HCT116 (cell line): ENCODE measurements around the gene SLF1. TPM values are rescaled to one million over a fixed set of nuclear protein-coding genes. Genes with fewer than 3 reads are reported as not detected.

Source experiments
- ATAC-seq: fragments of 200-7000 bp; cut with Tn5 transposase; 2 replicates; pipeline ENCODE4 v1.9.1; 2020; ENCODE audit warnings: mild to moderate bottlenecking, moderate library complexity
- BruUV-seq: library from RNA; stranded (reverse); fragments of 400-500 nt; replicated peaks from 2 replicates; lab custom pipeline; 2021; lab: Mats Ljungman, UMichigan
- CTCF ChIA-PET: fragments of 300-600 bp; sonication (Branson Sonifier 250); formaldehyde crosslinking; loops from one replicate; lab custom pipeline; 2021; ENCODE audit warnings: antibody characterized with exemption; lab: Charles Lee
- POLR2A ChIA-PET: fragments of 300-600, 350-600 bp; sonication (Branson Sonifier 250); formaldehyde crosslinking; loops from one replicate; lab custom pipeline; 2021; ENCODE audit warnings: antibody characterized with exemption; lab: Charles Lee
- RAD21 ChIA-PET, 2 experiments: fragments of 300-600 bp; sonication (Branson Sonifier 250); formaldehyde crosslinking; loops; one replicate each; lab custom pipeline; 2023; ENCODE audit warnings: low total read pairs in 2 of 2; ENCODE audit not compliant: uncharacterized antibody in 2 of 2, unreplicated experiment in 2 of 2, low non-redundant PET in 1 of 2; lab: Charles Lee
- DNase-seq: peaks from one replicate; pipeline ENCODE4 v3.0.0-alpha.2; 2010; ENCODE audit warnings: low read depth, low spot score
- H2AFZ ChIP-seq: fragments of 200-600 bp; shearing (Covaris generic), sonication (generic); 2 replicates; pipeline ENCODE4 v1.6.1; 2017; ENCODE audit warnings: low read depth, mixed run types, mixed read lengths, antibody characterized with exemption, low read length; ENCODE audit not compliant: poor library complexity, severe bottlenecking
- H3K27ac ChIP-seq: 2 replicates; pipeline ENCODE4 v1.5.1; 2012; ENCODE audit warnings: low read depth, low read length
- H3K27me3 ChIP-seq: fragments of 200-600 bp; sonication (generic); 2 replicates; pipeline ENCODE4 v1.6.1; 2016; ENCODE audit warnings: mixed run types, low read length, mixed read lengths; ENCODE audit not compliant: insufficient read depth
- H3K36me3 ChIP-seq, 2 experiments: fragments of 200-500 bp in 1 of 2; fragments of 200-600 bp in 1 of 2; sonication (Bioruptor generic) in 1 of 2; sonication (generic) in 1 of 2; 2 replicates each; pipeline versions ENCODE4 v1.5.1 to v1.6.1; 2014 to 2016; ENCODE audit warnings: low read length in 2 of 2, inconsistent platforms in 1 of 2, mixed read lengths in 1 of 2, mixed run types in 1 of 2; ENCODE audit not compliant: insufficient read depth in 2 of 2, control insufficient read depth in 1 of 2
- H3K4me1 ChIP-seq, 2 experiments: fragments of 200-600 bp in 1 of 2; sonication (generic) in 1 of 2; 2 replicates each; pipeline versions ENCODE4 v1.5.1 to v1.6.1; 2012 to 2017; ENCODE audit warnings: low read length in 2 of 2, inconsistent platforms in 1 of 2, mild to moderate bottlenecking in 1 of 2, mixed read lengths in 1 of 2, mixed run types in 1 of 2, moderate library complexity in 1 of 2; ENCODE audit not compliant: insufficient read depth in 2 of 2, control insufficient read depth in 1 of 2
- H3K4me2 ChIP-seq: fragments of 200-600 bp; sonication (generic); 2 replicates; pipeline ENCODE4 v1.6.1; 2017; ENCODE audit warnings: mixed run types, low read length, mixed read lengths
- H3K4me3 ChIP-seq, 2 experiments: fragments of 200-600 bp in 1 of 2; sonication (generic) in 1 of 2; replicated peaks in 1 of 2; 2 replicates each; pipeline ENCODE4 v1.5.1; 2011 to 2016; ENCODE audit warnings: low read length in 2 of 2, control low read depth in 1 of 2, low read depth in 1 of 2, mild to moderate bottlenecking in 1 of 2, mixed read lengths in 1 of 2, mixed run types in 1 of 2
- H3K79me2 ChIP-seq: fragments of 200-600 bp; sonication (generic); 2 replicates; pipeline ENCODE4 v1.6.1; 2017; ENCODE audit warnings: mild to moderate bottlenecking, mixed run types, low read length, moderate library complexity, mixed read lengths; ENCODE audit not compliant: insufficient read depth
- H3K9ac ChIP-seq: fragments of 200-600 bp; sonication (generic); 2 replicates; pipeline ENCODE4 v1.6.1; 2016; ENCODE audit warnings: low read length, mixed read lengths
- H3K9me2 ChIP-seq: fragments of 200-600 bp; sonication (generic), shearing (Covaris generic); 2 replicates; pipeline ENCODE4 v1.6.1; 2017; ENCODE audit warnings: mixed run types, mild to moderate bottlenecking, moderate library complexity; ENCODE audit not compliant: insufficient read depth
- H3K9me3 ChIP-seq, 2 experiments: fragments of 200-500 bp in 1 of 2; fragments of 200-600 bp in 1 of 2; sonication (Bioruptor generic) in 1 of 2; sonication (generic) in 1 of 2; 2 replicates each; pipeline ENCODE4 v1.6.1; 2014 to 2017; ENCODE audit warnings: low read length in 2 of 2, mixed read lengths in 2 of 2, inconsistent platforms in 1 of 2, low read depth in 1 of 2, mild to moderate bottlenecking in 1 of 2, mixed run types in 1 of 2, moderate library complexity in 1 of 2; ENCODE audit not compliant: control insufficient read depth in 1 of 2, insufficient read depth in 1 of 2
- H4K20me1 ChIP-seq: fragments of 200-600 bp; sonication (generic), shearing (Covaris generic); 2 replicates; pipeline ENCODE4 v1.6.1; 2017; ENCODE audit warnings: mixed run types, mild to moderate bottlenecking, moderate library complexity; ENCODE audit not compliant: insufficient read depth
- CEBPB ChIP-seq: IDR thresholded peaks from 2 replicates; pipeline ENCODE4 v1.6.1; 2012; ENCODE audit warnings: low read depth
- EGR1 ChIP-seq: IDR thresholded peaks from 2 replicates; pipeline ENCODE4 v1.6.1; 2012; ENCODE audit warnings: low read depth
- ELF1 ChIP-seq: IDR thresholded peaks from 2 replicates; pipeline ENCODE4 v1.6.1; 2012; ENCODE audit warnings: low read depth, borderline replicate concordance
- EZH2 ChIP-seq: fragments of 200-600 bp; sonication (generic); IDR thresholded peaks from 2 replicates; pipeline ENCODE4 v1.6.1; 2017; ENCODE audit warnings: antibody characterized with exemption, mixed run types
- EZH2phosphoT487 ChIP-seq: fragments of 200-600 bp; IDR thresholded peaks from 2 replicates; pipeline ENCODE4 v1.6.1; 2018; ENCODE audit warnings: antibody characterized with exemption, borderline replicate concordance
- FOSL1 ChIP-seq: IDR thresholded peaks from 2 replicates; pipeline ENCODE4 v1.6.1; 2012; ENCODE audit warnings: low read depth
- JUND ChIP-seq: IDR thresholded peaks from 2 replicates; pipeline ENCODE4 v1.6.1; 2012
- MAX ChIP-seq: IDR thresholded peaks from 2 replicates; pipeline ENCODE4 v1.6.1; 2012
- POLR2A ChIP-seq: IDR thresholded peaks from 2 replicates; pipeline ENCODE4 v1.7.0; 2011; ENCODE audit warnings: borderline replicate concordance; ENCODE audit not compliant: insufficient read depth, insufficient read length; ENCODE audit errors: extremely low read depth
- POLR2AphosphoS5 ChIP-seq: IDR thresholded peaks from 2 replicates; pipeline ENCODE4 v1.6.1; 2011; ENCODE audit warnings: mild to moderate bottlenecking, low read depth, low read length, moderate library complexity
- RAD21 ChIP-seq: IDR thresholded peaks from 2 replicates; pipeline ENCODE4 v1.6.1; 2012; ENCODE audit warnings: low read depth, mild to moderate bottlenecking
- SIN3A ChIP-seq: IDR thresholded peaks from 2 replicates; pipeline ENCODE4 v1.6.1; 2012; ENCODE audit warnings: low read depth
- TCF7L2 ChIP-seq: IDR thresholded peaks from 2 replicates; pipeline ENCODE4 v1.7.0; 2011; ENCODE audit warnings: borderline replicate concordance, inconsistent platforms; ENCODE audit not compliant: insufficient read depth, insufficient read length; ENCODE audit errors: extremely low read depth
- YY1 ChIP-seq: IDR thresholded peaks from 2 replicates; pipeline ENCODE4 v1.6.1; 2011; ENCODE audit warnings: low read length, low read depth, moderate library complexity, mild to moderate bottlenecking; ENCODE audit not compliant: insufficient replicate concordance; ENCODE audit errors: extremely low read depth
- ZFX ChIP-seq: fragments of 450-650 bp; IDR thresholded peaks from 2 replicates; pipeline ENCODE4 v1.6.1; 2017
- ZNF274 ChIP-seq: fragments of 200-500 bp; sonication (Bioruptor generic); IDR thresholded peaks from 2 replicates; pipeline ENCODE4 v1.6.1; 2014; ENCODE audit warnings: mild to moderate bottlenecking, low read depth, low read length, inconsistent platforms
- intact Hi-C: fragments of 100-400 bp; cut with micrococcal nuclease; formaldehyde crosslinking; loops from 2 replicates; pipeline ENCODE4 v1.10.0; 2022
- total RNA-seq: library from RNA; stranded (reverse); gene quantifications from one replicate; pipeline ENCODE4 v1.2.1, GENCODE V29; 2021; ENCODE audit not compliant: unreplicated experiment
- TF ChIP-seq, protein P1 (sequence below), 3 experiments: fragments of 200-600 bp in 1 of 3; sonication (generic) in 1 of 3; IDR thresholded peaks in 2 of 3; conservative IDR thresholded peaks in 1 of 3; 2 replicates each; pipeline ENCODE4 v1.5.1; 2012 to 2017; ENCODE audit warnings: low read depth in 2 of 3, low read length in 2 of 3, antibody characterized with exemption in 1 of 3, borderline replicate concordance in 1 of 3, control low read depth in 1 of 3, mild to moderate bottlenecking in 1 of 3, mixed read lengths in 1 of 3, mixed run types in 1 of 3, moderate library complexity in 1 of 3; ENCODE audit not compliant: insufficient read depth in 1 of 3

Gene SLF1
- total RNA-seq, 1 experiment from 2014 or later: 10.4 TPM

DNA sequence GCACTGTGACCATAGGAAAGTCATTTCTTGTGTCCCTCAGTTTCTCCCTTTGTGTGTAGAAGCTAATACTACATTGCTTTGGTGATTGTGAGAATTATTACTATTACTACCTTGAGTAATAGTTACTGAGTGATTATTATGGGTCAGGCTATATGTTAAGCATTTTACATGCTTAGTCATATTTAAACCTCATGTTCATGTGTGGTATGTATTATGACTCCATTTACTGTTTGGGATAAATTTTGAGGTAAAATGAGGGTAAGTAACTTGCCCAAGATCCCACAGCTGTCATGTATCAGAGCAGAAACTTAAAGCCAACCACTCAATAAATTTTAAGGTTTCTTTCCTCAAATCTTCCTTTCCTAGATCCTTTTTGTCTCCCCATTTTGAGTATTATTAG, 28.3 kb downstream of the SLF1 start:
- no peak overlapping the region for H3K9ac ChIP-seq
- H3K27me3 ChIP-seq: no peaks in the 10 kb centered on the region

More for the DNA sequence above, 28.3 kb downstream of the SLF1 start:
- no peaks in the 10 kb centered on the region for H3K4me1 ChIP-seq
- H3K4me2 ChIP-seq: no peak overlapping the region
- TF ChIP-seq POLR2A: no peak
- TF ChIP-seq, protein P1, sequence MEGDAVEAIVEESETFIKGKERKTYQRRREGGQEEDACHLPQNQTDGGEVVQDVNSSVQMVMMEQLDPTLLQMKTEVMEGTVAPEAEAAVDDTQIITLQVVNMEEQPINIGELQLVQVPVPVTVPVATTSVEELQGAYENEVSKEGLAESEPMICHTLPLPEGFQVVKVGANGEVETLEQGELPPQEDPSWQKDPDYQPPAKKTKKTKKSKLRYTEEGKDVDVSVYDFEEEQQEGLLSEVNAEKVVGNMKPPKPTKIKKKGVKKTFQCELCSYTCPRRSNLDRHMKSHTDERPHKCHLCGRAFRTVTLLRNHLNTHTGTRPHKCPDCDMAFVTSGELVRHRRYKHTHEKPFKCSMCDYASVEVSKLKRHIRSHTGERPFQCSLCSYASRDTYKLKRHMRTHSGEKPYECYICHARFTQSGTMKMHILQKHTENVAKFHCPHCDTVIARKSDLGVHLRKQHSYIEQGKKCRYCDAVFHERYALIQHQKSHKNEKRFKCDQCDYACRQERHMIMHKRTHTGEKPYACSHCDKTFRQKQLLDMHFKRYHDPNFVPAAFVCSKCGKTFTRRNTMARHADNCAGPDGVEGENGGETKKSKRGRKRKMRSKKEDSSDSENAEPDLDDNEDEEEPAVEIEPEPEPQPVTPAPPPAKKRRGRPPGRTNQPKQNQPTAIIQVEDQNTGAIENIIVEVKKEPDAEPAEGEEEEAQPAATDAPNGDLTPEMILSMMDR (IDR thresholded peaks at IDR 0.05 in 2 of 3, conservative IDR thresholded peaks at IDR 0.05 in 1 of 3; ENCODE audit: borderline replicate concordance in 1 of 3, insufficient read depth in 1 of 3, low read depth in 2 of 3, low read length in 2 of 3): no peak
- no peak for TF ChIP-seq ZNF274
- no peak for TF ChIP-seq MAX
- no peak for TF ChIP-seq SIN3A
- TF ChIP-seq JUND: no peak
- no peak for TF ChIP-seq ZFX
- TF ChIP-seq EGR1: no peak
- no peak for TF ChIP-seq TCF7L2
- no peak for TF ChIP-seq FOSL1
- TF ChIP-seq RAD21: no peak
- TF ChIP-seq ELF1: no peak
- TF ChIP-seq YY1: no peak
- TF ChIP-seq CEBPB: no peak
- TF ChIP-seq POLR2AphosphoS5: no peak
- no peak for TF ChIP-seq EZH2
- TF ChIP-seq EZH2phosphoT487: no peak
- RAD21 ChIA-PET: no interaction called here
- ATAC-seq: no peak
- H2AFZ ChIP-seq: no peak overlapping the region
- POLR2A ChIA-PET: no interaction called here
- no peaks in the 10 kb centered on the region for H3K9me2 ChIP-seq
- no TSS peak for BruUV-seq
- no peaks in the 10 kb centered on the region for H4K20me1 ChIP-seq
- no peak for DNase-seq
- intact Hi-C loops: no loop called here
- CTCF ChIA-PET: no interaction called here
- H3K9me3 ChIP-seq: no peaks in the 10 kb centered on the region
- peaks cover 0 to 6% of the 10 kb centered on the region in 2 experiments; a peak in 2 of 4 replicates for H3K36me3 ChIP-seq
- no peak overlapping the region for H3K4me3 ChIP-seq
- H3K27ac ChIP-seq: no peak overlapping the region
- peaks cover 3% of the 10 kb centered on the region for H3K79me2 ChIP-seq
